Cortex of kidney (tissue), 1 donor: Measurements from ENCODE around the gene TNNC2.
"Not testable (repeated sequence)": the region's sequence is repeated elsewhere in the genome, so short reads cannot be mapped to it uniquely, and the experiment has no call there.

Source experiments
- DNase-seq: peaks from one replicate; lab custom pipeline; 2025; lab: John Stamatoyannopoulos, UW

TNNC2 gene

DNA sequence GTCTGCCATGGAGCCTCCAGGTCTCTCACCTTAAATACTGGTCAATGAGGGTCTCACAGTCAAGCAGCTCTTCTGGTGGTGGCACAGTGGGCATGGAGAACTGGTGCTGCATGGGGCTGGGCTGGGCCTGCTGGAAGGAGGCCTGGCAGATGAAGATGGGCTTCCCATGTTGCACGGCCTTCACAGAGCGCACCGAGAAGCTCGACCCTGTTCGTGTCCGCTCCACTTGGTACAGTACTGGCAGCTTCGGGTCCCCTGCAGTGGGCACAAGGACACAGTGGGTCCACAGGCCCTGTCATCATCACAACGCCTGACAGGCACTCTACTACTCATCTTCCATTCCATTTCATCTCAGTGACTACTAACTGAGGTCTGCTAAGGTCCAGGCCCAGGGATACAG, 21.3 kb upstream of the TNNC2 start:
- no peak for DNase-seq

DNA sequence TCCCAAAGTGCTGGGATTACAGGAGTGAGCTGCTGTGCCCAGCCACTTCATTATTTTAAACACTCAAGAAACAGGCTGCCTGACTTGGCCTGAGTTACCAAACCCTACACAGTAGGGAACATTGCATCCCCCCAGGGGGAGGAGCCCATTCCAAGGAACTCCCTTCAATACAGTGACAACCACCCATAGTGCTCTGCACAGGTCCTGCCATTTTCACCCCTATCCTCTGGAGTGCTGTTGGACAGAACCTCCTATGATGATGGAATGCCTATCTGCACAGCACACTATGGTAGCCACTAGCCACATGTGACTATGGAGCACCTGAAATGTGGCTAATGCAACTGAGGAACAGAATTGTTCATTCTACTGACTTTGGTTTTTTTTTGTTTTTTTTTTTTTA, 18.3 kb upstream of the TNNC2 start:
- no peak for DNase-seq

GRCh38 chr20:45843506-45843905, 16.4 kb upstream of the TNNC2 start:
- no peak for DNase-seq

DNA sequence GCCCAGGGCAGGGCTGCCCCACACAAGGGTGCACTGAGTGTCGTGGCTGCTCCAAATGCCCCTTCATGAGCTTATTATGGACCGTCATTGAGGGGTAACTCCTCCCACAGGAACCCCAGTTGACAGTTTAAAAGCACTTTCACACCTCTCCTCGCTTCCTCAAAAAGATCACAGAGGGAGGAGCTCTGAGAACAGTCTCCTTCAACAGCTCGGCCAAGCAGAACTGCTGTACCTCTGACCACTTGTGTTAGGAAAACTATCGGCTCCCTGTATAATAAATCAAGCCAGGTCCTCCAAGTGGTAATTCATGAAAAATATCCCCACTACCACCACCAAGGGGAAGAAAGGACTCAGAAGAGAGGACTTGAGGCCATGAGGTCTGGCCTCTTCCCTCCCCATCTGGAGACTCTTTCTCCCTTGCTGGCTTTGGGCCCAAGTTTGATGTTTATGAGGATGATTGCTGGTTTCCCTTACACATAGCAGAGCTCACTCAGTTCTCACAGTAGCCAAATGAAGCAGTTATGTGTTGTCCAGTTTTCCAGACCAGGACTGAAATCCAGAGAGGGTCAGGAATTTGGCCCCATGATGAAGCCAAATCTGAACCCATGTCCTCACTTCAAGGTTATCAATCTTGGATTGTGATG, 15.2 kb upstream of the TNNC2 start:
- no peak for DNase-seq

- no peak for DNase-seq
These were observed 14.5 kb upstream of the TNNC2 start for GRCh38 chr20:45841407-45842129.

DNA sequence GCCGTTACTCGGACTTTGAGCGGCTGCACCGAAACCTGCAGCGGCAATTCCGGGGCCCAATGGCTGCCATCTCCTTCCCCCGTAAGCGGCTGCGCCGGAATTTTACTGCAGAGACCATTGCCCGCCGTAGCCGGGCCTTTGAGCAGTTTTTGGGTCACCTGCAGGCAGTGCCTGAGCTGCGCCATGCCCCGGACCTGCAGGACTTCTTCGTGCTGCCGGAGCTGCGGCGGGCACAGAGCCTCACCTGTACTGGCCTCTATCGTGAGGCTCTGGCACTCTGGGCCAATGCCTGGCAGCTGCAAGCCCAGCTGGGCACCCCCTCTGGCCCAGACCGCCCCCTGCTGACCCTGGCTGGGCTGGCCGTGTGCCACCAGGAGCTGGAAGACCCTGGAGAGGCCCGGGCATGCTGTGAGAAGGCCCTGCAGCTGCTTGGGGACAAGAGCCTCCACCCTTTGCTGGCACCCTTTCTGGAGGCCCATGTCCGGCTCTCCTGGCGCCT, 13.6 kb upstream of the TNNC2 start:
- no peak for DNase-seq

- no peak for DNase-seq
These were observed 9.7 kb upstream of the TNNC2 start for GRCh38 chr20:45836841-45837240.

- DNase-seq = no peak
These were observed 8.7 kb upstream of the TNNC2 start for GRCh38 chr20:45835825-45836224.

DNA sequence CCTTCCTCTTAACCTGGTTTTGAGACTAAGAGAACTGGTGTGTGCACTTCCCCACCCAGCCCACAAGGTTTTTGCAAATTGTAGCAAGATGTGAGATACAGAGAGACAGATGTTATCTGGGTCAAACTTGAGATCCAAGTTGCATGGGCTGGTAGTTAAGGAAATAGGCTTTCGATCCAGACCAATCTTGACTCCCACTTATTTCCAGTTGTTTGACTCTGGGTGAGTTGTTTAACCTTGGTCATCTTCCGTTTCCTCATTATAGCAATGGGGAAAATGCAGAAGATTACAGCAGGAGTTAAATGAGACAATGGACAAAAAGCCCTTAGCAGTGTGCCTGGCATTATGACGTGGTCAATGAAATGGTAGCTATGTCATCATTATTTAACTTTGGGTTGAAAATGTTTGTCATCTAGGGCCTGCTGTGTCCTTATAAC, 8.2 kb upstream of the TNNC2 start:
- DNase-seq = no peak

- no peak for DNase-seq
These were observed 7.7 kb upstream of the TNNC2 start for GRCh38 chr20:45834797-45835161.

- DNase-seq = no peak
These were observed 7.0 kb upstream of the TNNC2 start for GRCh38 chr20:45833883-45834796.

- DNase-seq = peak; percentile 22
These were observed 6.1 kb upstream of the TNNC2 start, which contains the start of gene SNX21 for GRCh38 chr20:45833030-45833882. TSS of gene SNX21 (plus strand) at chr20:45833799. CDS start at chr20:45833920, 121 bp downstream.

GRCh38 chr20:45832619-45833018, 5.5 kb upstream of the TNNC2 start:
- DNase-seq = no peak

DNA sequence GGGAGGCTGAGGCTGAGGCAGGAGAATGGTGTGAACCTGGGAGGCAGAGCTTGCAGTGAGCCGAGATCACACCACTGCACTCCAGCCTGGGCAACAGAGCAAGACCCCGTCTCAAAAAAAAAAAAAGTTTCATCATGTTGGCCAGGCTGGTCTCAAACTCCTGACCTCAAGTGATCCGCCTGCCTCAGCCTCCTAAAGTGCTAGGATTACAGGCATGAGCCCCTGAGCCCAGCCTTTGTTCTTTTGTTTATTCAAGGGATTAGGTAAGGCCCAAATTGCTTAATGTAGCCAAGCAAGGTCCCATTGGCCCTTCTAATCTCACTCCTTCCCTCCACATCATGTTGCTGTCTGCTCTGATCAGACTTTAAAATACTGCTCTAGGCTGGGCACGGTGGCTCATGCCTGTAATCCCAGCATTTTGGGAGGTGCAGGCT, 2.6 kb upstream of the TNNC2 start:
- DNase-seq = not testable (repeated sequence)

DNA sequence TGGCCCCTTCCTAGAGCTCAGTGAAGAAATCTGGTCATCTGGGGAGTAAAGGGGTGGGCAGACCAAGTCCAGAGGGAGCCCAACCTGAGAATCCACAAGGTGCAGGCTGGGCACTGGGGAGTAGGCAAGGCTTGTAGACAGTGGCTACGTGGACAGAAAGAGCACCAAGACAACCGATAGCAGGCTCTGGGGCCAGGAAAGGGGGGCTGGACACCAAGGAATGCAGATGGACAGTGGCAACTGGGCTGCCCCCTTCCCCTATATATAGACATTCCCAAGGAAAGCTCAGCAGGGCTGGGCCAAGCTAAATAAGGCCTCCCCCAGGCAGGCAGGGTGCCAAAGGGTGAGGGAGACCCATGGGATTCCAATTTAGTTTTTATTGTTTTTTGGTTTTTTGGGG, 1.5 kb upstream of the TNNC2 start:
- no peak for DNase-seq

DNA sequence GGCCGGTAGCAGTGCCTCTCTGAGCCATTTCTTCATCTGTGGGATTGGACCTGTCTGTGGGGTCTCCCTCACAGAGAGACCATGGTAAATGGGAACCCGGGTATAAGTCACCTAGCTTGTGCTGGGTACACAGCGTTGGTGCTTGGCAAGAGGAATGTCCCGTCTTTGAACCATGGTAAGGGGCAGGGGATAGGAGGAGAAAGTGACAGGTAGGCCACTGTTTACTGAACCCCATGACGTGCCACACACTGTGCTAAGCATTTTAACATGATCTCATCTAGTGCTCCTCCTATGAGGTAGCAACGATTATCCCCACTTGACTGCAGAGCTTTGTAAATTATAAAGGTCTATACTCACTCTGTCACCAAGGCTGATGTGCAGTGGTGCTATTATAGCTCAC, 600 bp upstream of the TNNC2 start:
- DNase-seq = no peak

DNA sequence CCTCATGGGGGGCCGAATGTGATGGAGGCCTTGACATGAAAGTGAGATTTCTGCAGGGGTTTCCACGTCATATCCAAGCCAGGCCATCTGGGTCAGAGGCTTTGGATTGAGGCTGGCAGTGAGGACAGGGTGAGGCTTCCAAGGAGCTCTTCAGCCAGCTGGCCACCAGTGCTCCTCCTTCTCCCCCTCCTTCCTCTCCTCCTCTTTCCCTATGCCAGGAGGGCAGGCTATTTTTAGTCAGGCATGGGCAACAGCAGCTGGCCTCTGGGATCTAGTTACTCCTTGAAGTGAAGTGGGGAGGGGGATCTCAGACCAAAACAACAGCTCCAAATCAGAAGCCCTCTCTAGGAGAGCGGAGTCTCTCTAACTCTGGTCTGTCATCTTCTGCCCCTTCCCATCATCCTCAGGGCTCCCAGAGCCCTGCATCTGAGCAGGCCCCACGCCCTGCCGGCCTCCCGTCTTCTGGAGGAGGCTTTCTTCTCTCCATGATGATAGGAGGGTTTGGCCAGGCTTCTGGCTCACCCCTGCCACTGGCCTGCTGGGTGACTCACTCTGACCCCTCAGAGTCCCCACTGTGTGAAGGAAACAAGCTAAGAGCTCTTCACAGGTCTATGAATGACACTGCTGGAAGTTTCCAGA, 612 bp downstream of the TNNC2 start:
- DNase-seq = no peak

DNA sequence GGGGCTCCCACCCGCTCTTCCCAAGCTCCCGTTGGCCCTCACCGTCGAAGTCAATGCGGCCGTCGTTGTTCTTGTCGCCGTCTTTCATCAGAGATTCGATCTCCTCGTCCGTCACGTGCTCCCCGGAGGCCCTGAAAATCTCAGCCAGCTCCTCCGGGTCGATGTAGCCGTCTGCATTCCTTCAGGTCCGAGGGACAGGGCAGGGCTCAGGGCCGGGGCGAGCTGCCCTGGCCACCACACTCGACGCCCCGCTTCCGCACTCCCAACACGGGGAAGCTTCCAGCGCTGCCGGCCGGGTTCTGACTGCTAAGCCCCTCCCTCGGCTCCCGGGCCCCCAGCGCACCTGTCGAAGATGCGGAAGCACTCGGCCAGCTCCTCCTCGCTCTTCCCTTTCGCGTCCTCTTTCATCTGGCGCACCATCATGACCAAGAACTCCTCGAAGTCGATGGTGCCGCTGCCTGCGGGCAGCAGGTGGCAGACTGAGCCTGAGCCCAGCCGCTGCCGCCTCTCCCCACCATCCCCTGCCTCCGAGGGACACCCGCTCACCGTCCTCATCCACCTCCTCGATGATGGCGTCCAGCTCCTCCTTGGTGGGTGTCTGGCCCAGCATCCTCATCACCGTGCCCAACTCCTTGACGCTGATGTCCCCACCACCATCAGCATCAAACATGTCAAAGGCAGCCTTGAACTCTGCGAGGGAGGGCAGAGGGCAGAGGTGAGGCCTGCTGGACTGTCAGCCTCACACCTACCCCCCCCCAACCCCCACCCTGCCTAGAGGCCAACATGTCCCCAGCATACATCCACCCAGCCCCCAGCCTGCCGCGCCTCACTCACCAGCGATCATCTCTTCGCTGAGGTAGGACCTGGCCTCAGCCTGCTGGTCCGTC, 2.9 kb downstream of the TNNC2 start:
- no peak for DNase-seq

DNA sequence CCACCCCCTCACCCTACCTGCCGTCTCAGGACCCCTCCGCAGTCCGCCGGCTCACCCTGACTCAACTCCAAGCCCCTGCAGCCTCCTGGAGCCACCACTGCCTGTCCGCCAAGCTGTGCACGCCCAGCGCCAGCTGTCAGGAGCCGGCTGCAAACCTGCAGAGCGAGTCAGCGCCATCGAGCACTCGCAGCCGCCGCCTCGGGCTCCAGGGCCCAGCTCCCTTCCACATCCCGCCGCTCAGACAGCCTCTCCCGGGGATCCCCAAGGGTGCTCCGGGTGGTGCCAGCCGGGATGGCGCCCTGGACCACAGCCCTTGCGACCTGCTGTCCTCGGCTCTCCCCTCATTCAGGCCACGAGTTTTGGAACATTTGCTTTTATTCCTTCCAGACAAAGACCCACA, 4.3 kb downstream of the TNNC2 start:
- DNase-seq = no peak

DNA sequence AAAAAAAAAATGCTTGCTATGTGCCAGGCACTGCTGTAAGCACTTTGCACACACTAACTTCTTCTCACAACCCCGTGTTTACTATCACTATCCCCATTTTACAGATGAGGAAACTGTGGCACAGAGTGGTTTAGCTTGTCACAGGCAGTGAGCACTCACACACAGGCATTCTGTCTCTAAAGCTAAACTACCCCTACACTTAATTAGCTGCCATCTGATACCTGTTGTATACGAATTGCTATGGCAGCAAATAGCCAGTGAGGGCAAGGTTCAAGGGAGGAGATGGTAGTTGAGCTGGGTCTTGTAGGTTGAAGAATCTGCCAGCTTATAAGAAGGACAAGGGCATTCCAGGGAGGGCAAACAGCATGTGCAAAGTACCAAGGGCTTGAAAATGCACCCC, 5.2 kb downstream of the TNNC2 start:
- no peak for DNase-seq
